ENCODE data around the gene TMEM95.

The TMEM95 gene

GRCh38 chr17:7312432-7313087 is 42.4 kb upstream of the TMEM95 start:
- Histone ChIP-seq H3K27me3 (ENCODE audit: insufficient read depth, insufficient read length) (no peaks in the 10 kb centered on the region), H3K4me3 (ENCODE audit: insufficient read length, low read depth) (no peak overlapping the region), H3K4me1 (ENCODE audit: insufficient read depth, insufficient read length) (peaks cover 10% of the 10 kb centered on the region), H3K9ac (ENCODE audit: insufficient read length, low read depth) (no peak overlapping the region), H3K36me3 (ENCODE audit: insufficient read depth, insufficient read length, low read length) (peaks cover 72% of the 10 kb centered on the region), H3K9me3 (ENCODE audit: insufficient read depth, low read length) (no peaks in the 10 kb centered on the region)
- DNase-seq (ENCODE audit: low read depth, low spot score): no peak
- TF ChIP-seq ZNF274 (IDR thresholded peaks at IDR 0.05; ENCODE audit: low read depth, low read length): no peak
- no peak for TF ChIP-seq YY1 (IDR thresholded peaks at IDR 0.05; ENCODE audit: insufficient read depth, insufficient read length)
- TF ChIP-seq SUZ12 (IDR thresholded peaks at IDR 0.05; ENCODE audit: extremely low read depth, insufficient read depth, insufficient read length): no peak

GRCh38 chr17:7313088-7313889 is 41.7 kb upstream of the TMEM95 start:
- Histone ChIP-seq H3K27me3 (ENCODE audit: insufficient read depth, insufficient read length) (no peaks in the 10 kb centered on the region), H3K4me3 (ENCODE audit: insufficient read length, low read depth) (no peak overlapping the region), H3K9me3 (ENCODE audit: insufficient read depth, low read length) (no peaks in the 10 kb centered on the region), H3K9ac (ENCODE audit: insufficient read length, low read depth) (peak overlapping the region; percentile 21), H3K4me1 (ENCODE audit: insufficient read depth, insufficient read length) (peaks cover 10% of the 10 kb centered on the region), H3K36me3 (ENCODE audit: insufficient read depth, insufficient read length, low read length) (peaks cover 79% of the 10 kb centered on the region)
- DNase-seq (ENCODE audit: low read depth, low spot score): no peak
- TF ChIP-seq YY1 (IDR thresholded peaks at IDR 0.05; ENCODE audit: insufficient read depth, insufficient read length) (no peak), SUZ12 (IDR thresholded peaks at IDR 0.05; ENCODE audit: extremely low read depth, insufficient read depth, insufficient read length) (no peak), ZNF274 (IDR thresholded peaks at IDR 0.05; ENCODE audit: low read depth, low read length) (no peak)

- DNase-seq (ENCODE audit: low read depth, low spot score): no peak
- peaks cover 10% of the 10 kb centered on the region for H3K4me1 ChIP-seq (ENCODE audit: insufficient read depth, insufficient read length)
Measured at GRCh38 chr17:7313890-7314718, 40.9 kb upstream of the TMEM95 start.

GRCh38 chr17:7314719-7315569 is 40.0 kb upstream of the TMEM95 start, which contains the start of gene GPS2:
TSS of gene GPS2 (minus strand) at chr17:7315360. CDS start at chr17:7315052, 308 bp downstream.
- H3K36me3 ChIP-seq (ENCODE audit: insufficient read depth, insufficient read length, low read length): peaks cover 71% of the 10 kb centered on the region
- peak; percentile 77 for DNase-seq (ENCODE audit: low read depth, low spot score)
- no peaks in the 10 kb centered on the region for H3K9me3 ChIP-seq (ENCODE audit: insufficient read depth, low read length)

More at GRCh38 chr17:7313890-7314718, 40.9 kb upstream of the TMEM95 start:
- Histone ChIP-seq H3K9ac (ENCODE audit: insufficient read length, low read depth) (peak overlapping the region; percentile 87), H3K36me3 (ENCODE audit: insufficient read depth, insufficient read length, low read length) (peaks cover 80% of the 10 kb centered on the region), H3K27me3 (ENCODE audit: insufficient read depth, insufficient read length) (no peaks in the 10 kb centered on the region), H3K9me3 (ENCODE audit: insufficient read depth, low read length) (no peaks in the 10 kb centered on the region), H3K4me3 (ENCODE audit: insufficient read length, low read depth) (peak overlapping the region; percentile 66)
- TF ChIP-seq ZNF274 (IDR thresholded peaks at IDR 0.05; ENCODE audit: low read depth, low read length): no peak
- TF ChIP-seq YY1 (IDR thresholded peaks at IDR 0.05; ENCODE audit: insufficient read depth, insufficient read length): no peak
- no peak for TF ChIP-seq SUZ12 (IDR thresholded peaks at IDR 0.05; ENCODE audit: extremely low read depth, insufficient read depth, insufficient read length)

GRCh38 chr17:7315570-7316235 is 39.3 kb upstream of the TMEM95 start:
- H3K36me3 ChIP-seq (ENCODE audit: insufficient read depth, insufficient read length, low read length): peaks cover 68% of the 10 kb centered on the region
- H3K9me3 ChIP-seq (ENCODE audit: insufficient read depth, low read length): no peaks in the 10 kb centered on the region
- H3K27me3 ChIP-seq (ENCODE audit: insufficient read depth, insufficient read length): no peaks in the 10 kb centered on the region
- DNase-seq (ENCODE audit: low read depth, low spot score): no peak
- H3K4me3 ChIP-seq (ENCODE audit: insufficient read length, low read depth): peak overlapping the region; percentile 66
- peaks cover 6% of the 10 kb centered on the region for H3K4me1 ChIP-seq (ENCODE audit: insufficient read depth, insufficient read length)
- TF ChIP-seq YY1 (IDR thresholded peaks at IDR 0.05; ENCODE audit: insufficient read depth, insufficient read length) (no peak), ZNF274 (IDR thresholded peaks at IDR 0.05; ENCODE audit: low read depth, low read length) (no peak), SUZ12 (IDR thresholded peaks at IDR 0.05; ENCODE audit: extremely low read depth, insufficient read depth, insufficient read length) (no peak)
- peak overlapping the region; percentile 87 for H3K9ac ChIP-seq (ENCODE audit: insufficient read length, low read depth)

More at GRCh38 chr17:7314719-7315569, 40.0 kb upstream of the TMEM95 start, which contains the start of gene GPS2:
- TF ChIP-seq ZNF274 (IDR thresholded peaks at IDR 0.05; ENCODE audit: low read depth, low read length): no peak
- TF ChIP-seq SUZ12 (IDR thresholded peaks at IDR 0.05; ENCODE audit: extremely low read depth, insufficient read depth, insufficient read length): no peak
- TF ChIP-seq YY1 (IDR thresholded peaks at IDR 0.05; ENCODE audit: insufficient read depth, insufficient read length): no peak
- Histone ChIP-seq H3K4me3 (ENCODE audit: insufficient read length, low read depth) (peak within 1 kb of the TSS; percentile 66), H3K4me1 (ENCODE audit: insufficient read depth, insufficient read length) (peaks cover 6% of the 10 kb centered on the region), H3K9ac (ENCODE audit: insufficient read length, low read depth) (peak within 1 kb of the TSS; percentile 87), H3K27me3 (ENCODE audit: insufficient read depth, insufficient read length) (no peaks in the 10 kb centered on the region)

Measured in NT2/D1 (cell line).